ENCODE measurements around the gene NDUFAF8.

GRCh38 chr17:81206166-81206565, 33.0 kb upstream of the NDUFAF8 start:
- no peak for TF ChIP-seq CTCF (conservative IDR thresholded peaks at IDR 0.05)
- TF ChIP-seq ZFX (IDR thresholded peaks at IDR 0.05): no peak
